Heart left ventricle (tissue), 16 donors: Measurements from ENCODE around the gene TSPAN33. TPM values are rescaled to one million over a fixed set of nuclear protein-coding genes. Genes with fewer than 3 reads are reported as not detected.

Experiments
- ATAC-seq, 4 donors: fragments of 200-7000 bp; cut with Tn5 transposase; one replicate each; pipeline ENCODE4 v1.9.1; 2020 to 2022; ENCODE audit warnings: moderate library complexity in 4 of 4, mild to moderate bottlenecking in 3 of 4, moderate number of reproducible peaks in 1 of 4
- DNase-seq, 5 donors: peaks; one replicate each; pipeline ENCODE4 v3.0.0-alpha.2; 2020
- H3K27ac ChIP-seq, 12 donors: fragments of 200-600 bp; sonication (generic) in 4 of 12; one replicate each; pipeline versions ENCODE4 v1.5.0 to v1.8.0; 2016 to 2022; ENCODE audit warnings: mild to moderate bottlenecking in 2 of 12
- H3K27me3 ChIP-seq, 9 donors: fragments of 200-600 bp; sonication (generic) in 2 of 9; one replicate each; pipeline versions ENCODE4 v1.5.1 to v1.8.0; 2016 to 2022; ENCODE audit warnings: mild to moderate bottlenecking in 3 of 9
- H3K36me3 ChIP-seq, 9 donors: fragments of 200-600 bp; sonication (generic) in 2 of 9; one replicate each; pipeline versions ENCODE4 v1.5.0 to v1.8.0; 2018 to 2022; ENCODE audit warnings: mild to moderate bottlenecking in 2 of 9
- H3K4me1 ChIP-seq, 12 donors: fragments of 200-600 bp; sonication (generic) in 4 of 12; one replicate each; pipeline versions ENCODE4 v1.5.0 to v1.8.0; 2016 to 2022; ENCODE audit warnings: mild to moderate bottlenecking in 3 of 12
- H3K4me3 ChIP-seq, 12 donors: fragments of 200-600 bp; sonication (generic) in 4 of 12; one replicate each; pipeline versions ENCODE4 v1.5.0 to v1.8.0; 2017 to 2022; ENCODE audit warnings: mild to moderate bottlenecking in 9 of 12, moderate library complexity in 4 of 12
- H3K9me3 ChIP-seq, 12 donors: fragments of 200-600 bp; sonication (generic) in 4 of 12; one replicate each; pipeline versions ENCODE4 v1.5.0 to v1.8.0; 2016 to 2022; ENCODE audit warnings: mild to moderate bottlenecking in 1 of 12
- CTCF ChIP-seq, 12 donors: fragments of 200-600 bp; sonication (generic) in 4 of 12; IDR thresholded peaks; one replicate each; pipeline versions ENCODE4 v1.5.0 to v1.8.0; 2018 to 2022; ENCODE audit warnings: antibody characterized with exemption in 12 of 12, mild to moderate bottlenecking in 5 of 12
- POLR2A ChIP-seq, 2 donors: fragments of 450-650 bp; IDR thresholded peaks; one replicate each; pipeline ENCODE4 v1.6.1; 2017; ENCODE audit warnings: antibody characterized with exemption in 2 of 2, mild to moderate bottlenecking in 2 of 2, moderate library complexity in 2 of 2
- WGBS, 4 donors: extraction: QIAGEN DNeasy Blood & Tissue Kit in 2 of 4; methylation state at CpG; one replicate each; pipeline versions ENCODE4 v1.1.5 to v1.1.7; 2013 to 2018; 5-methylcytosine and 5-hydroxymethylcytosine counted together
- intact Hi-C, 10 donors: fragments of 100-400 bp; cut with DNase I; formaldehyde crosslinking; loops; one replicate each; pipeline versions ENCODE4 v1.11.1 to v1.14.2; 2022
- polyA plus RNA-seq, 2 donors: library from polyadenylated mRNA; stranded (reverse); fragments of 200-250 nt; gene quantifications; one replicate each; pipeline ENCODE4 v1.2.3, GENCODE V29; 2013
- total RNA-seq, 9 donors: library from RNA; depleted of rRNA in 2 of 9; stranded (reverse); fragments of >200 nt in 2 of 9; fragmentation: NEBNext Ultra II Directional in 3 of 9; extraction: Animal tissue kit (Norgen Biotek cat#: 25700) in 3 of 9; gene quantifications; one replicate each; pipeline versions ENCODE4 v1.1.0 to v1.2.4, GENCODE V29; 2016 to 2023
- donor health status: ischemic (EF 13 %, LVEDD 7.1; RV severe dilation, severe dysfunction).
- donor health status: healthy with polysubstance abuse.
- donor health status: DM: no; HTN: yes; CAD: no.
- donor health status: DM: no; HTN: no; CAD: no.
- donor health status: ischemic (EF 25% LVEDD 6.9; RV normal size, moderate dysfunction).
- donor health status: ischemic (EF 25% LVEDD 5.7; RV mildly dilated, moderate dysfunction).
- donor health status: healthy.
- donor health status: DM: yes; HTN: yes; CAD: no.
- donor health status: ischemic (EF 35%, LVEDD 5.7; RV mildly dilated, moderate dysfunction).
- donor health status: nonischemic (EF 11% LVEDD 7.7; RV severe dilation, severe dysfunction).
- donor health status: DM: yes; HTN: yes; CAD: no.
- donor health status: PGD.
- donor health status: ischemic (EF 29% LVEDD 5.4; RV normal size, mild dysfunction).
- donor health status: nonischemic (EF 23%, LVEDD 6.1; RV moderate dilation, normal function).

Gene TSPAN33
- total and polyA plus RNA-seq, 11 donors, result 3.0 to 21.5 (median 8.8) TPM

GRCh38 chr7:129134356-129134987 is 10.0 kb upstream of the TSPAN33 start:
- DNase-seq (no peak), ATAC-seq (peak in 2 of 4 donors; percentile 57 to 63)
- Histone ChIP-seq H3K4me1 (peaks cover 0 to 37% (median 0%) of the 10 kb centered on the region in 12 donors), H3K36me3 (no peaks in the 10 kb centered on the region), H3K27ac (peak overlapping the region in 5 of 12 donors; percentile 4 to 81 (median 31)), H3K27me3 (no peaks in the 10 kb centered on the region), H3K4me3 (no peak overlapping the region), H3K9me3 (no peaks in the 10 kb centered on the region)
- intact Hi-C loops, result no loop called here
- no peak for TF ChIP-seq CTCF (IDR thresholded peaks at IDR 0.05)
- TF ChIP-seq POLR2A (IDR thresholded peaks at IDR 0.05), result no peak
- 71 to 76% (median 74%) methylated on average over 6 of the region's 6 CpGs for WGBS, 4 donors

- peak in 1 of 4 donors; percentile 31 for ATAC-seq
- Histone ChIP-seq H3K27ac (peak overlapping the region in 1 of 12 donors; percentile 78), H3K36me3 (no peaks in the 10 kb centered on the region), H3K9me3 (no peaks in the 10 kb centered on the region), H3K4me3 (no peak overlapping the region), H3K27me3 (peaks cover 0 to 2% (median 0%) of the 10 kb centered on the region in 9 donors), H3K4me1 (peaks cover 0 to 37% (median 0%) of the 10 kb centered on the region in 12 donors)
- 57 to 67% (median 64%) methylated on average over 3 of the region's 3 CpGs for WGBS, 4 donors
- no peak for TF ChIP-seq POLR2A (IDR thresholded peaks at IDR 0.05)
- no peak for TF ChIP-seq CTCF (IDR thresholded peaks at IDR 0.05)
- intact Hi-C loops, result no loop called here
- no peak for DNase-seq
Measured at GRCh38 chr7:129136887-129137642, 7.4 kb upstream of the TSPAN33 start.

- DNase-seq (no peak), ATAC-seq (no peak)
- H3K4me1 ChIP-seq, result peaks cover 0 to 34% (median 6%) of the 10 kb centered on the region in 12 donors
- no peaks in the 10 kb centered on the region for H3K9me3 ChIP-seq
- TF ChIP-seq CTCF (IDR thresholded peaks at IDR 0.05) (no peak), POLR2A (IDR thresholded peaks at IDR 0.05) (no peak)
- H3K36me3 ChIP-seq, result no peaks in the 10 kb centered on the region
- 52 to 55% (median 54%) methylated on average over 10 of the region's 10 CpGs for WGBS, 4 donors
- no peak overlapping the region for H3K27ac ChIP-seq
- H3K4me3 ChIP-seq, result peak overlapping the region in 6 of 12 donors; percentile 55 to 69 (median 66)
- H3K27me3 ChIP-seq, result peaks cover 0 to 21% (median 0%) of the 10 kb centered on the region in 9 donors
- intact Hi-C loops, result no loop called here
Measured at GRCh38 chr7:129143724-129144094, 798 bp upstream of the TSPAN33 start.
